Body of pancreas (tissue), 4 donors: ENCODE measurements around the gene ARAP2. TPM values are rescaled to one million over a fixed set of nuclear protein-coding genes. Genes with fewer than 3 reads are reported as not detected.
A peak's percentile ranks its signal among the peaks of the same experiment; 100 is the strongest.

Experiments
- ATAC-seq: fragments of 150-250 bp; one replicate; pipeline ENCODE4 v1.9.1; 2016
- DNase-seq, 4 donors: peaks; one replicate each; pipeline ENCODE4 v3.0.0-alpha.2; 2019
- H3K27ac ChIP-seq, 4 donors: fragments of 200-600 bp; sonication (generic); 1 replicate in 3 of 4; 2 replicates in 1 of 4; pipeline versions ENCODE4 v1.5.1 to v1.6.1; 2016 to 2019; ENCODE audit warnings: mild to moderate bottlenecking in 1 of 4, mixed read lengths in 1 of 4, moderate library complexity in 1 of 4
- H3K27me3 ChIP-seq, 2 donors: fragments of 200-600 bp; sonication (generic); one replicate each; pipeline ENCODE4 v1.6.0; 2016; ENCODE audit warnings: mild to moderate bottlenecking in 1 of 2
- H3K36me3 ChIP-seq, 2 donors: fragments of 200-600 bp; sonication (generic); replicated peaks in 1 of 2; 2 replicates each; pipeline ENCODE4 v1.5.1; 2016; ENCODE audit warnings: low read depth in 2 of 2; ENCODE audit not compliant: insufficient read depth in 1 of 2
- H3K4me1 ChIP-seq: fragments of 200-600 bp; sonication (generic); one replicate; pipeline ENCODE4 v1.6.0; 2016
- H3K4me3 ChIP-seq, 2 donors: fragments of 200-600 bp; sonication (generic); 1 replicate in 1 of 2; 2 replicates in 1 of 2; pipeline ENCODE4 v1.5.1; 2016 to 2019
- H3K9me3 ChIP-seq, 3 donors: fragments of 200-600 bp; sonication (generic); 1 replicate in 2 of 3; 2 replicates in 1 of 3; pipeline ENCODE4 v1.5.1; 2016
- CTCF ChIP-seq, 7 experiments: fragments of 450-650 bp in 4 of 7; fragments of 200-600 bp in 3 of 7; sonication (generic) in 3 of 7; IDR thresholded peaks; one replicate each; pipeline ENCODE4 v1.5.1; 2016 to 2019; ENCODE audit warnings: antibody characterized with exemption in 7 of 7
- POLR2A ChIP-seq, 3 donors: fragments of 450-650 bp; IDR thresholded peaks; one replicate each; pipeline ENCODE4 v1.6.1; 2016; ENCODE audit warnings: antibody characterized with exemption in 3 of 3, mild to moderate bottlenecking in 2 of 3
- WGBS, 2 donors: methylation state at CpG; one replicate each; pipeline ENCODE4 v1.1.5; 2017; 5-methylcytosine and 5-hydroxymethylcytosine counted together
- intact Hi-C: fragments of 100-400 bp; cut with DNase I; formaldehyde crosslinking; loops from one replicate; pipeline ENCODE4 v1.15.1; 2023
- total RNA-seq, 2 donors: library from RNA; depleted of rRNA; stranded (reverse); fragments of >200 nt; gene quantifications; one replicate each; pipeline ENCODE4 v1.1.0, GENCODE V29; 2016

ARAP2 gene
- total RNA-seq = 10 to 100 TPM; 12.5 to 14.3 TPM

GRCh38 chr4:36244257-36245082 is at the start of gene ARAP2:
Gene ARAP2, minus strand, starts transcription at chr4:36244514. Its CDS starts 15,028 bp downstream, at chr4:36229486.
- ATAC-seq (peak; percentile 87), DNase-seq (peak; percentile 73 to 83 (median 77))
- peak; percentile 62 to 76 (median 72) for TF ChIP-seq POLR2A (IDR thresholded peaks at IDR 0.05)
- peak in 1 of 7 experiments; percentile 28 for TF ChIP-seq CTCF (IDR thresholded peaks at IDR 0.05)
- peaks cover 25% of the 10 kb centered on the region for H3K4me1 ChIP-seq
- no peaks in the 10 kb centered on the region for H3K9me3 ChIP-seq
- WGBS, 2 donors = 3 to 15% methylated on average over 6 to 30 of the region's 81 CpGs
- peak within 1 kb of the TSS; percentile 74 to 77 for H3K4me3 ChIP-seq
- intact Hi-C loops = no loop called here
- peak within 1 kb of the TSS; percentile 74 to 97 (median 90) for H3K27ac ChIP-seq
- no peaks in the 10 kb centered on the region for H3K27me3 ChIP-seq
- no peaks in the 10 kb centered on the region for H3K36me3 ChIP-seq

GRCh38 chr4:36292556-36293188 is 48.4 kb upstream of the ARAP2 start:
- intact Hi-C loops = no loop called here
- no peak for ATAC-seq
- Histone ChIP-seq H3K4me3 (no peak overlapping the region), H3K27me3 (no peaks in the 10 kb centered on the region), H3K27ac (no peak overlapping the region), H3K9me3 (no peaks in the 10 kb centered on the region), H3K4me1 (no peaks in the 10 kb centered on the region), H3K36me3 (no peaks in the 10 kb centered on the region)
- no peak for TF ChIP-seq POLR2A (IDR thresholded peaks at IDR 0.05)
- no peak for TF ChIP-seq CTCF (IDR thresholded peaks at IDR 0.05)
- 55 to 69% methylated on average over 7 of the region's 7 CpGs for WGBS, 2 donors
- no peak for DNase-seq

GRCh38 chr4:36290641-36291040 is 46.3 kb upstream of the ARAP2 start:
- no peak overlapping the region for H3K4me3 ChIP-seq
- ATAC-seq (no peak), DNase-seq (no peak)
- no peaks in the 10 kb centered on the region for H3K4me1 ChIP-seq
- intact Hi-C loops = no loop called here
- TF ChIP-seq CTCF (IDR thresholded peaks at IDR 0.05) = no peak
- no peak for TF ChIP-seq POLR2A (IDR thresholded peaks at IDR 0.05)
- 70% methylated on average over 2 of the region's 2 CpGs for WGBS, 2 donors
- no peaks in the 10 kb centered on the region for H3K36me3 ChIP-seq
- H3K27me3 ChIP-seq = no peaks in the 10 kb centered on the region
- no peak overlapping the region for H3K27ac ChIP-seq
- H3K9me3 ChIP-seq = no peaks in the 10 kb centered on the region

GRCh38 chr4:36288731-36289426 is 44.6 kb upstream of the ARAP2 start:
- Histone ChIP-seq H3K4me1 (no peaks in the 10 kb centered on the region), H3K9me3 (no peaks in the 10 kb centered on the region), H3K27ac (no peak overlapping the region), H3K36me3 (no peaks in the 10 kb centered on the region), H3K4me3 (no peak overlapping the region), H3K27me3 (no peaks in the 10 kb centered on the region)
- TF ChIP-seq CTCF (IDR thresholded peaks at IDR 0.05) (no peak), POLR2A (IDR thresholded peaks at IDR 0.05) (no peak)
- no peak for DNase-seq
- WGBS, 2 donors = 34 to 38% methylated on average over 2 of the region's 2 CpGs
- no peak for ATAC-seq
- intact Hi-C loops = no loop called here
